NT2/D1 (cell line): ENCODE data around the gene MRFAP1.

Source experiments
- DNase-seq: peaks from one replicate; pipeline ENCODE4 v3.0.0-alpha.2; 2011; ENCODE audit warnings: low read depth, low spot score
- H3K27me3 ChIP-seq: 2 replicates; pipeline ENCODE4 v1.6.0; 2011; ENCODE audit warnings: mild to moderate bottlenecking; ENCODE audit not compliant: insufficient read length, insufficient read depth
- H3K36me3 ChIP-seq: 2 replicates; pipeline ENCODE4 v1.6.1; 2011; ENCODE audit warnings: mild to moderate bottlenecking, low read length, mixed read lengths; ENCODE audit not compliant: insufficient read depth, insufficient read length
- H3K4me1 ChIP-seq: 2 replicates; pipeline ENCODE4 v1.5.1; 2011; ENCODE audit not compliant: insufficient read depth, insufficient read length
- H3K4me3 ChIP-seq: 2 replicates; pipeline ENCODE4 v1.5.1; 2011; ENCODE audit warnings: low read depth; ENCODE audit not compliant: insufficient read length
- H3K9ac ChIP-seq: 2 replicates; pipeline ENCODE4 v1.6.0; 2011; ENCODE audit warnings: low read depth; ENCODE audit not compliant: insufficient read length
- H3K9me3 ChIP-seq: 2 replicates; pipeline ENCODE4 v1.5.1; 2011; ENCODE audit warnings: mild to moderate bottlenecking, low read length; ENCODE audit not compliant: insufficient read depth
- SUZ12 ChIP-seq: IDR thresholded peaks from 2 replicates; pipeline ENCODE4 v1.6.1; 2011; ENCODE audit not compliant: insufficient read length, insufficient read depth; ENCODE audit errors: extremely low read depth
- YY1 ChIP-seq: IDR thresholded peaks from 2 replicates; pipeline ENCODE4 v1.6.1; 2011; ENCODE audit not compliant: insufficient read length, insufficient read depth
- ZNF274 ChIP-seq: IDR thresholded peaks from 2 replicates; pipeline ENCODE4 v1.6.1; 2011; ENCODE audit warnings: mild to moderate bottlenecking, low read depth, low read length

Gene MRFAP1

GRCh38 chr4:6673660-6674499, 33.4 kb downstream of the MRFAP1 start:
- Histone ChIP-seq H3K4me1 (peaks cover 4% of the 10 kb centered on the region), H3K9ac (peak overlapping the region; percentile 91), H3K36me3 (peaks cover 49% of the 10 kb centered on the region), H3K27me3 (no peaks in the 10 kb centered on the region), H3K4me3 (peak overlapping the region; percentile 88), H3K9me3 (peaks cover 14% of the 10 kb centered on the region; the same call in 1 of the 2 replicates)
- peak; percentile 96 for DNase-seq
- TF ChIP-seq SUZ12, result no peak
- no peak for TF ChIP-seq YY1
- no peak for TF ChIP-seq ZNF274

DNA sequence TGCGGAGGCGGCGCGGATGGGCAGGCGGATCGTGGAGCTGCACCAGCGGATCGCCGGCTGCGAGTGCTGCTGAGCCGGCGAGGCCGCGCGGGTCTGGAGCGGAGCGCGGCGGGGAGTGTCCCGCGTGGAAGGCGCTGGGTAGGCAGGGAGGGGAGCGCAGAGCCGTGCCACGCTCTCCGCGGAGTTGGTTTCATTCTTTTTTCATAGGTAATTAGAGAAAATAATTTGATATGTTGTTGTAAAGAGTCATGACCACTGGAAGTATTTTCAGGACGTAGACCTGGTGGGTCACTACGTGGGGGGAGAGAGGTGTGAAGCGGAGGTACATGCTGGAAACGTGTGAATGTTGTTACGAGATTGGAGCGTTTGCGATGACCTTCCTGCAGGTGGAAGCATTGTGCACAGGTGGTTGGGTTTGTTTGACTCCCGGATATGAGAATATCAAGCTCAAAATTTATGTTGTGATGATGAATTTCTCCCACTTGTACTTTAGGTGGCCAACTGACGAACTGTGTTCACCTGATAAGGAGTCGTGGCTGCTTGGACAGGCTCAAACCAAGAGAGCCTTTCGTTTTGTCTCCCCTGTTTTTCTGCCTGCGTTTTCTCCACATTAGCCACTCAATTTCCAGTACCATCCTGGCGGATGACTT, 34.1 kb downstream of the MRFAP1 start:
- no peaks in the 10 kb centered on the region for H3K27me3 ChIP-seq
- peak overlapping the region; percentile 88 for H3K4me3 ChIP-seq
- peaks cover 14% of the 10 kb centered on the region; the same call in 1 of the 2 replicates for H3K9me3 ChIP-seq
- peak overlapping the region; percentile 91 for H3K9ac ChIP-seq
- H3K36me3 ChIP-seq, result peaks cover 49% of the 10 kb centered on the region
- TF ChIP-seq SUZ12 (no peak), ZNF274 (no peak), YY1 (no peak)
- DNase-seq, result no peak
- peaks cover 4% of the 10 kb centered on the region for H3K4me1 ChIP-seq

- no peak for DNase-seq
- H3K27me3 ChIP-seq, result no peaks in the 10 kb centered on the region
- peaks cover 4% of the 10 kb centered on the region for H3K4me1 ChIP-seq
- peaks cover 16% of the 10 kb centered on the region; the same call in 1 of the 2 replicates for H3K9me3 ChIP-seq
- peaks cover 43% of the 10 kb centered on the region for H3K36me3 ChIP-seq
- H3K9ac ChIP-seq, result peak overlapping the region; percentile 11
- TF ChIP-seq YY1 (no peak), SUZ12 (no peak), ZNF274 (no peak)
- H3K4me3 ChIP-seq, result no peak overlapping the region
These were observed 36.5 kb downstream of the MRFAP1 start for GRCh38 chr4:6676722-6677558.

DNA sequence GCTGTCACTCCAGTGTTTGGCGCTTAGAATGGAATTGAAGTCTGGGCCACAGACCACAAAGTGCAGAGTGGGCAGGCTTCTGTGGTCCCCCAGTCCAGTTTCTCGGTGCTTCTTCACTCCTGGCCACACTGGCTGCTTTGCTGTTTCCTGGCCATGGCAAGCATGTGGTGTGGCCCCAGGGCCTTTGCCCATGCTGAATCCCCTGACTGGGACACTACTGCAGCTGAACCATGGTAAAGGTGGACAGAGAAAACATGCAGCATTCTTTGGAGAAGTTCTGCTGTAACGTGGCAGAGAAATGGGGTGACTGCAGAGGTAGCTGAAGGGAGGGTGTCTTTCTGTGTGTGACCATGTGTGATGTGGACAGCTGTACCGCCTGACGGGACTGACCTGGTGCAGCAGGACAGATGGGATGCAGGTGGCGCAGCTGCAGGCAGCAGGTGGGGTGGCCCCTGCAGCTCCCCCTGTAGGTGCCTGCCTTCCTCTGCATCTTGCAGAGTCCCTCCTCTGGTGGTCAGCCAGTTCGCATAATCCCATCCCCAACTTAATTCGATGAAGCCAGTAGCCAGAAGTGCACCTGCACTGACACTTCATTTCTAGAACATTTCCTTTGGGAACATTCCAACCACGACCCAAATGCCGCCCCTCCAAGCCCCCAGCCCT, 40.0 kb downstream of the MRFAP1 start:
- H3K9ac ChIP-seq, result no peak overlapping the region
- no peaks in the 10 kb centered on the region for H3K27me3 ChIP-seq
- H3K4me1 ChIP-seq, result peaks cover 9% of the 10 kb centered on the region
- no peak for DNase-seq
- H3K9me3 ChIP-seq, result peaks cover 4% of the 10 kb centered on the region; the same call in 1 of the 2 replicates
- no peak overlapping the region for H3K4me3 ChIP-seq
- H3K36me3 ChIP-seq, result peaks cover 36% of the 10 kb centered on the region
- TF ChIP-seq SUZ12, result no peak
- no peak for TF ChIP-seq YY1
- no peak for TF ChIP-seq ZNF274

DNA sequence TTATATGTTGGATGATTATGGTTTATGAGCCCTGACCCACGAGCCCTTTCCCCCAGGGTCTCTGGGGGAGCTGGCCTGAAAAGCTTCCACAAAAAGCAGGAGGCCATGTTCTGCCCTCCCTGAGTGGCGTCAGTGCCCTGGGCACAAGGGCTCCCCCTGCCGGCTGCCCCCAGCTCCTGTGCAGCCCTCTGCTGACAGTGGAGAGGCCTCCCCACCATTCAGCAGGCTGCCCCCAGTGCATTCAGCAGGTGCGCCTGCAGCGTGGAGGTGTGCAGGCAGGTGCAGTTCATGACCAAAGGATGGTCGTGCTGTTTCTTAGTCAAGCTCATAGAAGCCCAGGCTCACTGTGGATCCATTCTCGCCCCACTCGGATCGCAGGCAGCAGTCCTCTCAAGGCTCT, 40.7 kb downstream of the MRFAP1 start:
- Histone ChIP-seq H3K36me3 (peaks cover 29% of the 10 kb centered on the region), H3K9ac (no peak overlapping the region), H3K9me3 (peaks cover 4% of the 10 kb centered on the region; the same call in 1 of the 2 replicates), H3K27me3 (no peaks in the 10 kb centered on the region), H3K4me1 (peaks cover 9% of the 10 kb centered on the region), H3K4me3 (no peak overlapping the region)
- no peak for DNase-seq
- TF ChIP-seq ZNF274 (no peak), SUZ12 (no peak), YY1 (no peak)

GRCh38 chr4:6682862-6683590, 42.5 kb downstream of the MRFAP1 start:
- DNase-seq, result no peak
- TF ChIP-seq ZNF274, result no peak
- no peak for TF ChIP-seq YY1
- no peak for TF ChIP-seq SUZ12
- H3K4me1 ChIP-seq, result peaks cover 13% of the 10 kb centered on the region
- H3K9me3 ChIP-seq, result peaks cover 11% of the 10 kb centered on the region; the same call in 1 of the 2 replicates
- peak overlapping the region; percentile 6 for H3K9ac ChIP-seq
- H3K4me3 ChIP-seq, result no peak overlapping the region
- H3K27me3 ChIP-seq, result no peaks in the 10 kb centered on the region
- peaks cover 15% of the 10 kb centered on the region for H3K36me3 ChIP-seq
